HG03064 (cell line): ENCODE measurements around the gene PPM1B.
"Not testable (repeated sequence)": the region's sequence is repeated elsewhere in the genome, so short reads cannot be mapped to it uniquely, and the experiment has no call there.

Experiments
- ATAC-seq: cut with Tn5 transposase; IDR thresholded peaks from one replicate; pipeline ENCODE4 v1.9.1; 2021; ENCODE audit warnings: low read depth; ENCODE audit not compliant: unreplicated experiment

The PPM1B gene

DNA sequence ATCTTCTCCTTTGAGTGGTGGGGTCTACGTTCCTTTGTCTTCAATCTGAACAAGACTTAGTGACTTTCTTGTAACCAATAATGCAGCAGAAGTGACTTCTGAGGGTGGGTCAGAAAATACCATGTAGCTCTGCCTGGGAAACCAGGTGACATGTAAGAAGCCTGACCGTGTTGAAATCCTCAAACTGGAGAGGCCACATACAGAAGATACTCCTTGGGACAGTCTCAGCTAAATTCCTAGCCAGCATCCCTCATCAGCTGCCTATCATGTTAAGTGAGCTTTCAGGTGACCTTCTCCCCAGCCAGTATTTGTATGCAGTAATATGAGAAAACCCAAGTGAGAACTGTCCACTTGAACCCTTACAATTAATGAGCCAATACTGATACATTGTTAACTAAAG, 27.0 kb downstream of the PPM1B start:
- no peak for ATAC-seq

DNA sequence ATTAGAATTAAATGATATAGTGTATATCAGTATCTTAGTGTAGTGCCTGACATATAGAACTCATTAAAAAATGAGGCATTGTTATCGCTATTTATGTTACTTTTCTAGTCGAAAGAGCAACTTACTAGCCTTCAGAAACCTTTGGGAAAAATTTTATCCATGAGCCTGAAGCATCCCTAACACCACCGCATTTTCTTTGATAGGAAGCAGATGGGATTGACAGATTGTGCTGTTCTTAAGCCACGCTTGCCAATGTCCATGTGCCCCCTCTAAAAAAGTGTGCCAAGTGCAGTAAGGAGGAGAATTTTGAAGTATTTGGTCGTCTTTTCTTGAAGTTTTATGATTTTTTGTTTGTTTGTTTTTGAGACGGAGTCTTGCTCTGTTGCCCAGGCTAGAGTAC, 29.1 kb downstream of the PPM1B start:
- ATAC-seq = no peak

DNA sequence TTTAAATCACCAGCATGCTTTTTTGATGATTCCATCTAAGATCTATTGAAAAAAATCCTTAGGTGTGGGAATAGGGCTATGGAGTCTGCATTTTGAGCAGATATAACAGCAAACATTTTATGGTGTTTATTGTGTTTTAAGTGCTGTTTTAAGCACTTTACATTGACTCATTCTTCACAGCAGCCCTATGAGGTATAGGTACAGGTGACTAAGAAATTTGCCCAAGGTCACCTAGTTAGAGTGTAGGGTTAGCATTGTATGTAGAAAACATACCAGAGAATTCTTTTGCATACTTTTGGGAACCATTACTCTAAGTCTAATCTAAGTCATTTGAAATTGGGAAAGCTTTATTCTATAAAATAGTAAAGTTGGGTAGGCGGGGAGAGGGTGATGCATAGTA, 31.3 kb downstream of the PPM1B start:
- ATAC-seq = no peak

- no peak for ATAC-seq
Measured at GRCh38 chr2:44200759-44201158, 32.1 kb downstream of the PPM1B start.

- ATAC-seq = no peak
Measured at GRCh38 chr2:44201648-44202165, 33.0 kb downstream of the PPM1B start.

GRCh38 chr2:44203542-44203941, 34.9 kb downstream of the PPM1B start:
- no peak for ATAC-seq

DNA sequence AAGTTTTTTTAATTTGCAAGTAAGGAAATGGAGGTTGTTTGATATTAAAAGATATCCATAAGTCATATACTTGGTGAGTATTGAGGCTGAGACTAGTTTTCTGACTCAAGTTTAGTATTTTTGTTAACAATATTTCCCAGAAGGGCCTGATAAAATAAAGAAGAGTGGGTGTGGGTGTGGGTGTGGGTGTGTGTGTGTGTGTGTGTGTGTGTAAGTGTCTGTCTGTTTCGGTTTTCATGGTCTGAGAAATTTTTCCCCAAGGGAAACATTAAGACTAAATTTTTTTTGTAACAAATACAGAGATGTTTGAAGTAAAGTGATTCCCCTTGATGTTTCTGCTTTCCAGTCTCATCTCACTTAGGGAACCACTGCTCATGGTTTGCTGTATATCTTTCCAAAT, 36.5 kb downstream of the PPM1B start:
- ATAC-seq = no peak

GRCh38 chr2:44207102-44207501, 38.4 kb downstream of the PPM1B start:
- no peak for ATAC-seq

GRCh38 chr2:44207648-44208047, 39.0 kb downstream of the PPM1B start:
- ATAC-seq = not testable (repeated sequence)

GRCh38 chr2:44210362-44210761, 41.7 kb downstream of the PPM1B start:
- ATAC-seq = no peak

DNA sequence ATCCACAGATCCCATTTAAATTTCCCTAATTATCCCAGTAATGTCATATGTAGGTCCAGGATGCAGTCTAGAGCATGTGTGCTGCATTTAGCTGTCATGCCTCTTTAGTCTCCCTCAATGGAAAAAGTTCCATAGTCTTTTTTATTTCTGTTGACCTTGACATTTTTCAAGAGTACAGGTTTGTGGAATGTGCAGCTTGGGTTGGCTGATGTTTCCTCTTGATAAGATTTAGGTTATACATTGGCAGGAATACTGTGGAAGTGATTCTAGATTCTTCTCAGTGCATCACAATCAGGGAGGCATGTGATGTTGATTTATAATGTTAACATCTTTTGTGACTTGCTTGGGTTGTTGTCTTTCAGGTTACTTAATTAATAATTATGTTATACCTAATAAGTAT, 42.5 kb downstream of the PPM1B start:
- no peak for ATAC-seq

DNA sequence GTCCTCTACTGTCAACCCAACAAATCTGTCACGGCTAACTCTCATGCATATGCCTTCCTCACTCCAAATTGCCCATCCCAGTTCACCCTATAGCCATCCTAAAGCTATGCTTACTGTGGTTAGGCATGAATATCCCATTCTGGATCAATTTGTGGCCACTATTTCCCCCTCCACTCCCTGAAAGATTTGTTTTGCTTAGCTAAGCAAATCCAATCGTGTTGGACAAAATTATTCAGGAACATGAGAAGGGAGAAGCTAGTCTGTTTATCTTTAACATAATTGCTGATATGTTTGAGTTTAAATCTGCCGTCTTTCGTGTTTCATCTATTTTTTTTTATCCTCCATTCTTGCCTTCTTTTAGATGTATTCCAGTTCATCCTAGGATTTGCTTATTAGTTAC, 43.6 kb downstream of the PPM1B start:
- no peak for ATAC-seq

- no peak for ATAC-seq
Measured at GRCh38 chr2:44215827-44216226, 47.2 kb downstream of the PPM1B start.

DNA sequence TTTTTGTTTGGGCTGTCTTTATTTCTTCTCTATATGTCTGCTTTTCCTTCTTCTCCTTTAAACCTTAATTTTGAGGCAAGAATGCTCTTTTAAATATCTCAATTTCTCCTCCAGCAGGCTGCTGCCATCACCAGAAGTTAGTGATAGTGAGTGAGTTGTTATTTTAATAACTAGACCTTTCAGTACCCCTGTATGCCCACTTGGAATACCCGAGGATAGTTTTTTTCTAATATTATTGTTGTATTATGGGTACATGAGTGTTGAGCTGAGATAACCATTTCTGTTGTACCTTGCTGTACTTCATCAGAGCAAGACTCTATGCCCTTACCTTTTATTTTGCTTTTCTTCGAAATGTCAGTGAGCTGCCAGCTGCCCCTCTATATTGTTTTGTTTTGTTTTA, 50.1 kb downstream of the PPM1B start:
- ATAC-seq = no peak

GRCh38 chr2:44226753-44227152, 58.1 kb downstream of the PPM1B start:
- no peak for ATAC-seq

DNA sequence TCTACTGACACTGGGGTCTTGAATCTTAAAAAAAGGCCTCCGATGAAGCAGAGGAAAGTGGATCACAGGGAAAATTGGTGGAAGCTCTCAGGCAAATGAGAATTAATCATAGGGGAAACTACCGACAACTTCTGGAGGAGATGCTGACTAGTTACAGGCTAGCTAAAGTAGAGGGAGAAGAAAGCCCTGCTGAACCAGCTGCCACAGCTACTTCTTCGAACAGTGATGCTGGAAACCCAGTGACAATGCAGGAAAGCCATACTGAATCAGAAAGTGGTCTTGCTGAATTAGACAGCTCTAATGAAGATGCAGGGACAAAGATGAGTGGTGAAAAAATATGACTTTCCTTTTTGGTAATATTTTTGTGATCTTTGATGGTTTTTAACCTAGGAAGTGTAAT, 61.7 kb downstream of the PPM1B start:
- ATAC-seq = no peak

- ATAC-seq = no peak
Measured at GRCh38 chr2:44233450-44234128, 64.9 kb downstream of the PPM1B start.

DNA sequence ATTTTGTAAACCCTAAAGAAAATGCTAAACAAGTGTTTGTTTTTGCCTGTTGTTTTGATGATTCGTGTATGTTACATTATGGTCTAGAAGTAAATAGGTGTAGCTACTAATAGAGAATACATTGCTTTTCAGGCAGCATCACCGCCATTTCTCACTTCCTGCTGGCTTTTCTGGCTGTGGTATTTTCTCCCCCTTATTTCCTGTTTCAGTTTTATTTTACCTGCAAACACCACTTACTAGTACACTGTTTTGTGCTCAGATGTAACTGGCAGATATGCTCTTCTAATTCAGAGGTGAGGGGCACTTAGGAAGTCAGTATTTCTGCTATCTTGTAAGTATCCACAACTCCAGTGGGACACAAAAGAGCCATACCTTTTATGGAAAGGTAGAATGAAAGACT, 68.5 kb downstream of the PPM1B start:
- no peak for ATAC-seq

GRCh38 chr2:44242904-44243303, 74.2 kb downstream of the PPM1B start:
- ATAC-seq = no peak

DNA sequence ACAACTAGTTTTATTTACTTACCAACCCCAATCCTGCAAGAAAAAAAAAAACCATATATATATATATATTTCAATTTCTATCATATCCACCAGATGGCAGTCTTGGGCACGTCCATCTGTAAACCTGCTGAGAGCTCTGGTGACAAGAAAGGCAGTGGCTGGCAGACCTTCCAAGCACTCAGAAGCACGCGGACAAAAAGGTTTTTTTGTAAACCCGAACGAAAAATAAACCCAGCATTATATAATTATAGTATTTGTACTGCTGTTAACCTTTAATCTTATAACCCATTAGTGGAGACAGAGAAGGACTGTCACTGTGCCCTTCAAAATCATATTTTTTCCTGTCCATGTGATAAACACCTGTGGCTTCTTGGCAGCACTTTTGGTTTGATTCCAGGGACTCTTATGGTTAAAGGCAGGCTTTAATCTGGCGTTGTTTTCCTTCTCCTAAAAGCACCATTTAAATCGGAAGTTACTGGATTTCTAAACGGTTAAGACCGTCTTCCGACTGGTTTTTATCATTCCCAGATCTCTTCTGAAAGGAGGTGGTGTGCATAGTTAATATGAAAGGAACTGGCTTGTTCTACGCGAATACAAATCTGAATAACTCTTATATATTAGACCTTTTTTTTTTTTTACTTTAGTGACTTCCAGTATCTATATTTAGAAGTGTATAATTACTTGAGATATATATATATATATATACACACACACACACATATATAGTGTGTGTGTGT, 75.6 kb downstream of the PPM1B start:
- ATAC-seq = no peak

- ATAC-seq = no peak
Measured at GRCh38 chr2:44245083-44245861, 76.6 kb downstream of the PPM1B start.
